Measurements from ENCODE around the gene RAB36. TPM values are rescaled to one million over a fixed set of nuclear protein-coding genes. Genes with fewer than 3 reads are reported as not detected.

RAB36 gene
- total RNA-seq, 2 experiments from 2014 or later = 0.41 to 3.0 TPM

GRCh38 chr22:23110190-23110921 is 34.9 kb upstream of the RAB36 start:
- BruUV-seq (replicated peaks) = no TSS peak
- no peaks in the 10 kb centered on the region for H4K20me1 ChIP-seq (ENCODE audit: insufficient read depth, low read length)
- no peak overlapping the region for H3K4me2 ChIP-seq (ENCODE audit: low read length)
- no peak overlapping the region for H3K27ac ChIP-seq (ENCODE audit: low read depth, low read length, poor library complexity, severe bottlenecking)
- no peaks in the 10 kb centered on the region for H3K9me2 ChIP-seq (ENCODE audit: insufficient read depth, low read length)
- CTCF ChIA-PET (ENCODE audit: unreplicated experiment) = interaction anchor here (0.8 to 5.2 kb wide), 2 partner anchors 150 to 156 kb away, joined by 3 to 23 read pairs; no protein-coding TSS in a partner anchor
- H3K4me1 ChIP-seq (ENCODE audit: insufficient read depth, low read length, poor library complexity, severe bottlenecking) = peaks cover 18% of the 10 kb centered on the region
- intact Hi-C loops (cut with micrococcal nuclease; ENCODE audit: unreplicated experiment) = no loop called here
- peaks cover 18% of the 10 kb centered on the region; the same call in 1 of the 2 replicates for H3K36me3 ChIP-seq (ENCODE audit: insufficient read depth, low read length)
- H3K9me3 ChIP-seq (ENCODE audit: low read length) = no peaks in the 10 kb centered on the region
- DNase-seq (ENCODE audit: low spot score) = peak; percentile 20
- H2AFZ ChIP-seq (ENCODE audit: low read length) = no peak overlapping the region
- POLR2A ChIA-PET = no interaction called here
- no peaks in the 10 kb centered on the region for H3K79me2 ChIP-seq (ENCODE audit: insufficient read depth, low read depth, low read length)
- no peak overlapping the region for H3K4me3 ChIP-seq (ENCODE audit: low read depth, low read length, poor library complexity, severe bottlenecking)
- no peak for TF ChIP-seq EZH2phosphoT487 (IDR thresholded peaks at IDR 0.05; ENCODE audit: borderline replicate concordance, low read depth, low read length)
- TF ChIP-seq CTCF (conservative IDR thresholded peaks at IDR 0.05; ENCODE audit: low read length) = no peak

- no peak overlapping the region for H3K27ac ChIP-seq (ENCODE audit: low read depth, low read length, poor library complexity, severe bottlenecking)
- BruUV-seq (replicated peaks) = no TSS peak
- CTCF ChIA-PET (ENCODE audit: unreplicated experiment) = interaction anchor here (5.2 kb wide), 1 partner anchor 151 kb away, joined by 23 read pairs; no protein-coding TSS in a partner anchor
Measured at GRCh38 chr22:23110922-23111527, 34.3 kb upstream of the RAB36 start.

More at GRCh38 chr22:23110922-23111527, 34.3 kb upstream of the RAB36 start:
- Histone ChIP-seq H3K4me1 (ENCODE audit: insufficient read depth, low read length, poor library complexity, severe bottlenecking) (peaks cover 21% of the 10 kb centered on the region), H3K4me2 (ENCODE audit: low read length) (no peak overlapping the region), H3K9me3 (ENCODE audit: low read length) (no peaks in the 10 kb centered on the region), H3K79me2 (ENCODE audit: insufficient read depth, low read depth, low read length) (no peaks in the 10 kb centered on the region), H3K36me3 (ENCODE audit: insufficient read depth, low read length) (peaks cover 12% of the 10 kb centered on the region; the same call in 1 of the 2 replicates), H3K9me2 (ENCODE audit: insufficient read depth, low read length) (no peaks in the 10 kb centered on the region), H4K20me1 (ENCODE audit: insufficient read depth, low read length) (no peaks in the 10 kb centered on the region), H3K4me3 (ENCODE audit: low read depth, low read length, poor library complexity, severe bottlenecking) (no peak overlapping the region), H2AFZ (ENCODE audit: low read length) (no peak overlapping the region)
- no peak for TF ChIP-seq CTCF (conservative IDR thresholded peaks at IDR 0.05; ENCODE audit: low read length)
- TF ChIP-seq EZH2phosphoT487 (IDR thresholded peaks at IDR 0.05; ENCODE audit: borderline replicate concordance, low read depth, low read length) = no peak
- POLR2A ChIA-PET = no interaction called here
- intact Hi-C loops (cut with micrococcal nuclease; ENCODE audit: unreplicated experiment) = no loop called here
- no peak for DNase-seq (ENCODE audit: low spot score)
